Measurements from ENCODE around the gene MPG.

The MPG gene

DNA sequence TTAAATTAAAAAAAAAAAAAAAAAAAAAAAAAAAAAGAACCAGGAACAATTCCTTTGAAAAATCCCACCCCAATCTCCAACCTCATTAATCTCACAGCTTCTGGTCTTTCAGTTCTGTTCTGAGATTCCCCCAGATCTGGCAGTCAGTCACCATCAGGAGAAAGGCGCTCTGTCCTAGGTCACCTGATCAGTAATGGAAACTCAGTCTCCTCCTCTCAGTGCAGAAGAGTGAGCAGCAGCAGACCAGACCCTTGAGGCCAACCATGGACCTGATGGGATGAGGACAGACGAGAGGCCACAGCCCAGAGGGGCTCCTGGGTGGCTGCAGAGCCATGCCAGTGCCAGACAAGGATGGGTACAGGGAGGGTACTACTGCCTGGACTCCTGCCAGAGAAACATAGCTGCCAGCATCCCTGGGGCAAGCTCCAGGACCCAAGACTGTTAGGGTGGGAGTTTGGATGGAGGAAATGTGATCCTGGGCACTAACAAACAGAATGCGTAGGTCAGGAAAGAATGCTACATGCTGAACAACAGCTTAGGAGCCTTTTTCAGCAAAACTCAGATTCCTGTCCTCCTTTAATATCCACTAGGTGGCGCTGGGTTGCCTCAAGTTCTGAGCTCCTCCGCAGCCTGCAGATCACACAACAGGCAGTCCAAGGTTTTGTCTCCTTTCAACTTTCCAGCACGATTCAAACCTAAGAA, 28.7 kb downstream of the MPG start:
- DNase-seq (ENCODE audit: low read depth) = peak; percentile 90
- H3K4me3 ChIP-seq (replicated peaks; ENCODE audit: low read depth, low read length) = no peak overlapping the region
- TF ChIP-seq, protein P1, sequence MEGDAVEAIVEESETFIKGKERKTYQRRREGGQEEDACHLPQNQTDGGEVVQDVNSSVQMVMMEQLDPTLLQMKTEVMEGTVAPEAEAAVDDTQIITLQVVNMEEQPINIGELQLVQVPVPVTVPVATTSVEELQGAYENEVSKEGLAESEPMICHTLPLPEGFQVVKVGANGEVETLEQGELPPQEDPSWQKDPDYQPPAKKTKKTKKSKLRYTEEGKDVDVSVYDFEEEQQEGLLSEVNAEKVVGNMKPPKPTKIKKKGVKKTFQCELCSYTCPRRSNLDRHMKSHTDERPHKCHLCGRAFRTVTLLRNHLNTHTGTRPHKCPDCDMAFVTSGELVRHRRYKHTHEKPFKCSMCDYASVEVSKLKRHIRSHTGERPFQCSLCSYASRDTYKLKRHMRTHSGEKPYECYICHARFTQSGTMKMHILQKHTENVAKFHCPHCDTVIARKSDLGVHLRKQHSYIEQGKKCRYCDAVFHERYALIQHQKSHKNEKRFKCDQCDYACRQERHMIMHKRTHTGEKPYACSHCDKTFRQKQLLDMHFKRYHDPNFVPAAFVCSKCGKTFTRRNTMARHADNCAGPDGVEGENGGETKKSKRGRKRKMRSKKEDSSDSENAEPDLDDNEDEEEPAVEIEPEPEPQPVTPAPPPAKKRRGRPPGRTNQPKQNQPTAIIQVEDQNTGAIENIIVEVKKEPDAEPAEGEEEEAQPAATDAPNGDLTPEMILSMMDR (IDR thresholded peaks at IDR 0.05; ENCODE audit: low read length, missing control alignments) = peak; percentile 86

DNA sequence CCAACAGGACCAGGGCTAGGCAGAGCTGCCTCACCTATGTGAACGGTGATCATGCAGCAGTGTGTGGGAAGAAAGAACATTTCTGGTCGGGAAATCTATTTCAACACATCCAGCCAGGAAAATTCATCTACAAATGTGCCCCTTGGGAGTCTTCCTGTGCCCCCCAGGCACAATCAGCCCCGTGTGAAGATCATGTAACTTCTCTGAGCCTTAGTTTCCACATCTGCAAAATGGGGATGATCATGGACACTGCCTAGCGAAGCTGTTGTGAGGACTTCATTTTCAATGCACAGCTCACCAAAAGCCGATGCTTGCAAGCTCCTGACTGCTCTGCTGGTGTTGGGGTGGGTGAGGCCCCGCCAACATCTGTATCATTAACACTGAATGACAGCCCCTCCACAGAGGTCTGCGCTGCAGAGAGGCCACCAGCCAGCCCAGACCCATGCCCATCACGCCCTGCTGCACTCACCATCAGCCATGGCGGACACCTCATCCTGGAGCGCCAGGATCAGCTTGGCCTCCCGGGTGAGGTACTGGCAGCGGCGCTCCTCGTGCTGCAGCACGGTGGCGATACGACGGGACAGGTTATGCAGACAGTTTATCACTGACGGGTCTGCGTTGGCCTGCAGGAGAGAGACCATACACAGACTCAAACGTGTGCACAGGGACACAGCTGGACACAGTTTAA, 34.3 kb downstream of the MPG start:
- DNase-seq (ENCODE audit: low read depth) = no peak

DNA sequence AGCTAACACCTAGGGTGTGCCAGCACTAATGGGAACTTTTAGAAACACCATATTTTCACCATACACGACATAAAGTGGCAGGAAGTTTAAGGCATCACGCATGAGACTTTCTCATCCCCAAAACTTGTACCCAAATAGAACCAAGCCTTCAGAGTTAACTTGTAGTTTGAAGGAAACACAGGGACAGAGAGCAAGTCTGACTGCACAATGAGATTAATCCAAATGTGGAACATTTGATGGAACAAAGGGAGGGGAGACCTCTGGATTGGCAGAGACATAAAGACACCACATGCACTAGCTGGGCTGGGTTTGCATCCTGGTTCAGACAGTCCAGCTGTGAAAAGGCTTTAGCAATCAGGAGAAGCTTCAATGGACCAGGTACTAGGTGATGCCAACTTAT, 36.3 kb downstream of the MPG start:
- TF ChIP-seq, protein P1 (IDR thresholded peaks at IDR 0.05; ENCODE audit: low read length, missing control alignments) = no peak
- DNase-seq (ENCODE audit: low read depth) = no peak
- H3K4me3 ChIP-seq (replicated peaks; ENCODE audit: low read depth, low read length) = no peak overlapping the region

More for the DNA sequence above, 34.3 kb downstream of the MPG start:
- no peak overlapping the region for H3K4me3 ChIP-seq (replicated peaks; ENCODE audit: low read depth, low read length)
- TF ChIP-seq, protein P1 (IDR thresholded peaks at IDR 0.05; ENCODE audit: low read length, missing control alignments) = no peak

DNA sequence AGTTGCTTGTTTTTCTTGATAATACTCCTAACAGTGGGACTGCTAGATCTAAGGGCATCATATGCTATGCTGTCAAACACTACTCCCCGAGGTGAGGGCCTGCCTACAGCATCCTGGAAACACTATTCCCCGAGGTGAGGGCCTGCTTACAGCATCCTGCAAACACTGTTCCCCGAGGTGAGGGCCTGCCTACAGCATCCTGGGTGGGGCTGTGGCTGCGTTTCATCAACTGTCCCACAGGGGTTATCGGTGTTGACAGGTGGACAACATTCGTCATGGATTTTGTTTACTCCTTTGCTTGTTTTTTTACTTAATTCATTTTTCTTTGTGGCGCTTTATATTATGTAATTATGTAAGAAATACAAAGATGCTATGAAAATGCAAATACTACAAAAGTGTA, 38.0 kb downstream of the MPG start:
- TF ChIP-seq, protein P1 (IDR thresholded peaks at IDR 0.05; ENCODE audit: low read length, missing control alignments) = no peak

DNA sequence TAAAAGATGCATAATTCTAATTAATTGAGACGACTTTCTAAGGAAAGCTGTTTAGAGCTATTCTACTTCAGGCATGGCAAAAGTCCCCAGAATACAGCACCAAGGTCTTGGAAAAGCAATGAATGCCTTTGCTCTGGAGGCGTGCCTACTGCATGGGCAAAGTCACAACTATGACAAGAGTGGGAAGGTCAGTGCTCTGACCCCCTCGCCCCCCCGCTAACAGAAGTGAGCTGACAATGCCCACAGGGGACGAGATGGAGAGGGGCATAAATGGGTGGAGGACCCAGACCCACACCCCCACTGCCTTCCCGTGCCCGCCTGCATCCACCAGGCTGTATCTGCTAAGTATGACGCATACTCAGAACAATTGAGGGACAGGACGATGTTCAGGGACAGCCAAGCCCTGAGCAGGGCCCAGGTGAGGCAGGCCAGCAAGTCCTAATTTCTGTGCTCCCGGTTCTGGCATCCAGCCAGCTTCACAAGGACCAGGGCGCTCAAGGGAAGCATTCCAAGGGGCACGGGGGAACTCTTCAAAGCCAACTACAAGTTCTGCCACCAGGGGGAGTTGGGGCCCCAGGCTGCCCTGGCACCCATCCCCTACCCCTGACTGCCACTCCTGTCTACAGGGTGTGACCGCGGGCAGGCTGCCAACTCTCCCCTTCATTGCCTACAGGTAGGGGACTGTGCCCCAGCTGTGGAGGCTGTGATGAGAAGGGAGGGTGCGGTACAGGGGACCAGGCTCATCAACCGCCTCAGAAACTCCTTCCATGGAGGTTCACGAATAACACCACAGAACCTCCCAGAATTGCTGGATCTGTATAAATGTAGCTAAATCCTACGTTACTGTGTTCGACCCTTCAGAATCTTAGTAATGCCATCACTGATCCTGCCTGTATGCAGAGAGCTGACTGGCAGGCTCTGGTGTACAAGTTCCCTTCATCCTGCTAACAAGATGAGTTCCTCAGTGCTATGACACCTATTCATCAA, 39.6 kb downstream of the MPG start:
- peak; percentile 49 for DNase-seq (ENCODE audit: low read depth)
- TF ChIP-seq, protein P1 (IDR thresholded peaks at IDR 0.05; ENCODE audit: low read length, missing control alignments) = peak; percentile 71
- H3K4me3 ChIP-seq (replicated peaks; ENCODE audit: low read depth, low read length) = no peak overlapping the region

More for the DNA sequence above, 38.0 kb downstream of the MPG start:
- no peak for DNase-seq (ENCODE audit: low read depth)
- H3K4me3 ChIP-seq (replicated peaks; ENCODE audit: low read depth, low read length) = no peak overlapping the region

DNA sequence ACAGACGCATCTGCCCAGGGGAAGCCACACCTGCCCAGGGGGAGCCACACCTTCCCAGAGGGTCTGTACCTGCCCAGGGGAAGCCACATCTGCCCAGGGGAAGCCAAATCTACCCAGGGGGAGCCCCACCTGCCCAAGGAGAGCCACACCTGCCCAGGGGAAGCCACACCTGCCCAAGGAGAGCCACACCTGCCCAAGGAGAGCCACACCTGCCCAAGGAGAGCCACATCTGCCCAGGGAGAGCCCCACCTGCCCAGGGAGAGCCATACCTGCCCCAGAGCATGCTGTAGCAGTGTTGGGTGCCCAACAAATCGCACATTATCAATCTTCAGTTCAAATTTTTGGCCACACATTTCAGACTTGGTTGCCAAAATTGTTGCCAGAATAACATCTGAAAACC, 40.8 kb downstream of the MPG start:
- no peak for DNase-seq (ENCODE audit: low read depth)

More for the DNA sequence above, 40.8 kb downstream of the MPG start:
- no peak overlapping the region for H3K4me3 ChIP-seq (replicated peaks; ENCODE audit: low read depth, low read length)
- TF ChIP-seq, protein P1 (IDR thresholded peaks at IDR 0.05; ENCODE audit: low read length, missing control alignments) = no peak
